GM18861 (cell line): ENCODE data around the gene ELK4.
A peak's percentile ranks its signal among the peaks of the same experiment; 100 is the strongest.

ENCODE experiments used
- ATAC-seq: cut with Tn5 transposase; IDR thresholded peaks from one replicate; pipeline ENCODE4 v1.9.1; 2021; ENCODE audit not compliant: unreplicated experiment

Gene ELK4

GRCh38 chr1:205631010-205631767, 622 bp downstream of the ELK4 start:
- ATAC-seq: peak; percentile 55

DNA sequence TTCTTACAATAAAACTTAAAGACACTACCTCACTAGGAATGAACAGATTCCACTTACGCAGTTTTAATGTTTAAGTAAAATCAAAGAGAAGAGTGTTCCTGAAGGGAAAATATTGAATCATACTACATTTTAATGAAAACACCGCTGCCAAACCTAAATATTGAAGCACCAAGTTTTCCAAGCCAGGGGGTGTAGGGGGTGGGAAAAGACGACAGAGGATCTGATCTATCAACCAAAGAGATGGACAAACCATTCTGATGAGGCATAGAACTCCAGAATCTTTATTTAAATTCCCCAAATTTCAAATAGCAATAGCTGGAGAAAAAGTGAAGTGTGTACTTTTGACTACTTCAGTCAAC, 1.2 kb downstream of the ELK4 start:
- ATAC-seq: no peak

DNA sequence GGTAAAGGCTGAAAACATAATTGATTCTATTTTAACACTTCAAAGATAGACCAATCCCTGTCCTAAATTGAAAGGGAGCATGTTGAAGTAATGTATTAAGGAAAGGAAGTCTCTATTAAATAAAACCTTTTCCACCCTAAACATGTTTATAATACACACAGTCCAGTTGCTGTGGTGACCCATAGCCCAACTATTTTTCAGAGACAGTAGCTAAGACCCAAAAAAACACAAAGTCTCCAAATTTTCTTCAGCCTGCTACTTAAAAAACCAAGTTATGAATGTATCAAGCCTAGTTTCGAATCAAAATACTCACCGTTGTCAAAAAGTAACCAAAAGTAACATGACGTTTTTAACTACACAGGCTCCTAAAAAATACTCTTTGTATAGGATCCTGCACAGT, 1.6 kb downstream of the ELK4 start:
- ATAC-seq: no peak

DNA sequence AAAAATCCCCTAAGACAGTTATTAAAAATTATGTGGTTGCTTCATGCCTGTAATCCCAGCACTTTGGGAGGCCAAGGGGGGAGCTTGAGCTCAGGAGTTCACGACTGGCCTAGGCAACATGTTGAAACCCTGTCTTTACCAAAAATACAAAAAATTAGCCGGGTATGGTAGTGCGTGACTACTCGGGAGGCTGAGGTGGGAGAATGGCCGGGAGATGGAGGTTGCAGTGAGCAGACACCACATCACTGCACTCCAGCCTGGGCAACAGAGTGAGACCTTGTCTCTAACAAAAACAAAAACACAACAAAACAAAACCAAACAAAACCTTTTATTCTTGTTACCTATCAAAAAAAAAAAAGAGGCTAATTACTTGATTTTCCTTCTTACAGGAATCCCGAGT, 2.1 kb downstream of the ELK4 start:
- ATAC-seq: no peak

- ATAC-seq: no peak
Observed at GRCh38 chr1:205627956-205628355, 3.9 kb downstream of the ELK4 start.

DNA sequence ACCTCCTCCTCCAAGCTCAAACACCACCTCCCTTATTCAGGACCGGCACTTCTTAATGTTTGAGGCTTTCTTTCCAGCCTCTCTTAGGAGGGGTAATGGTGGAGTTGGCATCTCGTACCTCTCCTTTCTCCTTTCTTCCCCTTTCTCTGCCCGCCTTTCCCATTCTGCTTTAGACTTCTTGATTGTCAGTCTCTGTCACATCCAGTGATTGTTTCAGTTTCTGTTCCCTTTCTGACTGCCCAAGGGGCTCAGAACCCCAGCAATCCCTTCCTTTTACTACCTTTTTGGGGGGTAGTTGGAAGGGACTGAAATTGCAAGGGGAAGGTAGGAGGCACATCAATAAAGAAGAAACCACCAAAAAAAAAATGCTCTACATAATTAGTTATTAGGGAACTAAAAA, 5.6 kb downstream of the ELK4 start:
- ATAC-seq: no peak

DNA sequence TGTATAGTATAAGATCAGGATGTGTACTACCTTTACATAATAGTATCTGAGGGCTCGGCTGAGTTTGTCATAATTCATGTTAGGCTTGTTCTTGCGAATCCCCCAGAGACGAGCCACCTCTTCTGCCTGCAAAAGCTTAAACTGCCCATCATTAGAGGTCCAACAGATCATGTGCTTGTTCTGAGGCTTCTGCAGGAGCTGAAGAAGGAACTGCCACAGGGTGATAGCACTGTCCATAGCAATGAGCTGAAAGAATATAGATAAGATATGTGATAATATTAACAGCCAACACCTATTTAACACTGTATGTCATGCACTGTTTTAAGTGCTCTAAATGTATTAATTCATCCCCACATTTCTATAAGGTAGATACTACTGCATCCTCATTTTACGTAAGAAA, 8.2 kb downstream of the ELK4 start:
- ATAC-seq: no peak

GRCh38 chr1:205620269-205620668, 11.5 kb downstream of the ELK4 start:
- no peak for ATAC-seq

GRCh38 chr1:205619376-205619775, 12.4 kb downstream of the ELK4 start:
- no peak for ATAC-seq

DNA sequence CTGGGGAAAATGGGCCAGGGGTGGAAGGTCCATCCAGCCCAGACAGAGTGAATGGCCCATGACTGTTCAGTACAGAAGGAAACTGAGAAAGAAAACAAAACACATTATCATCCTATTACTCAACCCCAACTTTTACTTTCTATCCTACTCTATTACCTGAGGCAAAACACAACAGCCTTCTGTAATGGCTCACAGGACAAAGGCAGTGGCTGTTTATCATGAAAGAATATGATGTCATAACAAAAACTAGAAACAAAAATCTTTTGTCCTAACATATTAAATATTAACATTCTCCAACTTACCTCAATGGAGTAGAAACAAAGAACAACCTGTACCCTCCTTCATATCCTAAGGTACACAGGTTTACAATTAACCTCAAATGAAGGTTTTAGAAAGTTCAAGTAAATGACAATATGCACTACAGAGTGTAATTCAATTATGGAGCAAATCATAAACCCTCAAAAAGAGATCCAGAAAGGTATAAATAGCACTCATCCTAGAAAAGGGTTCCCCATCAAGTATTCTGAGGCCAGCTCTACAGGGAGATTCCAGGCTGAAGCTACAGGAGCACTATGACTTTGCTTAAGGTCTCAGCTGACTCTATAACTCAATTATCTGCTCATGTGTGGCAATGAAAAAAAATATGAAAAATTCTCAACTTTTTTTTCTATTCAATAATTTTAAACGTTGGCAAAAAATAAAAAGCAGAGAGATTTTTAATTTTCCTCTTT, 15.1 kb downstream of the ELK4 start:
- peak; percentile 85 for ATAC-seq

DNA sequence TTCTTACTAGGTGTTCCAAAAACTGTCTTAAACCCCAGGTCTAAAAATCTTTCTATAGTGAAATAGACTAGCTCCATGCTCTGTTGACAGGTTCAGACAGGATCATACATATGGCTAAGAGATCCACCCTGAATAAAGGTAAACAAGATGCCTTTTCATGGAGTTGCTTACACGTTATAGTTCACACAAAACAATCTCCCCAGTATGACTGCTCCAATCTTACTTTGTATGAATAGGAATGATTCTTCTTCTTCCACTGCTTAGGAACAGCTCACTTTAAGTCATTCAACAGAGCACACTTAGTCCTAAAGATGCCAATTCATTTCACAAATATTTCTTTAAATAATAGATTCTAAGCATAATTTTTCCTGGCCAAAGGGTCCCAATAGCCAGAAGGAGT, 16.0 kb downstream of the ELK4 start:
- no peak for ATAC-seq

- ATAC-seq: no peak
Observed at GRCh38 chr1:205613854-205614412, 17.9 kb downstream of the ELK4 start.

DNA sequence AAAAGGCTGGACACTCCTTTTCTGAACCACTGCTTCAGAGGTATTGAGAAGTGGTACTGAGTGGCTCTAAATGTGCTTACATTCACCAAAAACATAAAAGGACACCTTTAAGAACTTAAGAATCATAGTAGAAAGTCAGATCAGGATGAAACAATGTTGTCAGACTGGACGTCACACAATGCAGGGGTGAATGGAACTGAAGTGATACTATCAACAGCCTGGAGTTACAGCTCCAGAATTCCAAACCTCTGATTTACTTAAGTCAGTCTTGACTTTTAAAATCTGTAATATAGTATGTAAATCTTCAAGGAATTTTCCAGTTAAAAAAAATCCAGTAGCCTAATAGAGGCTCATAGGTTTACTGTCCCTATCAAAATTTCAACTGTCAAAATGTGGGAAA, 19.3 kb downstream of the ELK4 start:
- ATAC-seq: no peak

GRCh38 chr1:205612104-205612503, 19.7 kb downstream of the ELK4 start:
- ATAC-seq: no peak

DNA sequence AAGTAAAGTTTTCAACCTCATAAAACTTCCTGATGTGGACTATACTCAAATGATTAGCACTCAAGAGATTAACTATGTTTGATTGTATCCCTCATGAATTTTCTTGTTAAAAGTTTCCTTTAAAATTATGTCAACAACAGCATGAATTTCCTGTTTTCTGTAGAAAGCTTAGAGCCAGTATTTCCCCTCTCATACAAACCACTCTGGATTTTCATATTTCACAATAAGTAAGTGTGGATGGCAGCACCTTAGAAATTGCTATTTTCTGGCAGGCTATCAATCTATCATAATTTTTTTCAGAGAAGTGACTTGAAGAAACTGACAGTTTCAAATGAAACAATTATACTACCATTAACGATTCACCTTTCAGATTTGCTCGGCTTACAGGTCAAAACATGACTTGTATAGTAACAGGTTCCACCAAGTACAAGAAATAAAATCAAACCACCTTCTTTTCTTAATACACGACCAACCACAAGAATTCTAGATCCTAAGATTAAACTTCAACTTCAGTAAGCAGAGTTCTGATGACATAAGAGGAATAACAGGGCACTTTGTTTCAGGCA, 20.8 kb downstream of the ELK4 start:
- ATAC-seq: no peak

DNA sequence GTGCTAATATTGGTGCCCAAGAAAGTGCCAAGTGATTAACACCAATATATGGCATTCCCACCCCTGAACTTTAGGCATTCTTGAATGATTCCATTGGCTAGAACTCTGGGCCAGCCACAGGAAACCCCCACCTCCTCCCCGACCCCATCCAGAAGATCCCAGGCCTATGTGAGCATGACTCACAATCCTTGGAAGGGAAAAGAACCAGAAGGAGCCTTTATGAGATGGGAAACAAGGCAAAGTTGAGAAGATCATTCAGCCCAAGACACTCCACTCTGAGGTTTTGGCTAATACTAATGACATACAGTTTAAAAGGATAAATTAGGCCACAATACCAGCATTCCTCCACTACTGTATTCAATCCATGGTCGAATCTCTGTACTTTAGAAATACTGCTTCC, 21.8 kb downstream of the ELK4 start:
- ATAC-seq: no peak

DNA sequence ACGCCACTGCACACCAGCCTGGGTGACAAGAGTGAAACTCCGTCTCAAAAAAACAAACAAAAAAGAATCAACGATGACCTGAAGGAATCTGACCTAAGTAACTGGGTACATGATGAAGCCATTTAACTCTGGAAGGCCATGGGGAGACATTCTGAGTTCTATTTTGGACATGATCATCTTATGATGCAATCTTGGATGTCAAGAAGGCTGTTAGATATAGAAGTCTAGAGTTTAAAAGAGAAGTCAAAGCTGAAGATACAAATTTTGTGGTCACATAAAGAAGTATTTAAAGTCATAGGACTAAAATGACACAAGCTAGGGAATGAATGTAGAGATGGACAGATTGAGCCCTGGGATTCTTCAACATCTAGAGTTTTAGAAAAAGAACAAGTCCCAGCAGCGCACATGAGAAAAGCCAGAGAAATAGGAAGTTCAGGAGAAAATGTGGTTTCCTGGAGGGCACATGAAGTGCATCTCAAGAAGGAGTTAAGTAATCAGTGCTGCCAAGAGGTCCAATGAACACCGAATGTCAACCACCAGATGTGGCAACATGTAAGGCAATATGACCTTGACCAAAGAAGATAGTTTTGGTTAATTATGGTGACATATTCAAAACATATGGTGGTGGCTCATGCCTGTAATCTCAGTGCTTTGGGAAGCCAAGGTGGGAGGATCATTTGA, 26.8 kb downstream of the ELK4 start:
- no peak for ATAC-seq

DNA sequence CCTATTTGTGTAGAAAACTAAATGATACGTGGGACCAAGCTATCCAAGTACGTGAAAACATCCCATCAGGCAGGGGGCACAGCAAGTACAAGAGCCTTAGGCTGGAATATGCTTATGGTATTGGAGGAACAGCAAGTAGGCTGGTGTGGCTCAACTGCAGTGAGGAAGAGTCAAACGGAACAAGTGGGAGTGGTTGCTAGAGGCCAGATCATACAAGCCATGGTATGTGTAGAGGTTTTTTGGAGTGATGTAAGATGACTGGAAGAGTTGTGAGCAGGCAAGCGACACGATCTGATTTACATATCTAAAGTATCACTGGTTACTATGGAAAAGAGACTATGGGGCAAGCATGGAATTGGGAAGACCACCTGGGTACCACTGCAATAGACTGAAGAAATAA, 27.8 kb downstream of the ELK4 start:
- no peak for ATAC-seq

DNA sequence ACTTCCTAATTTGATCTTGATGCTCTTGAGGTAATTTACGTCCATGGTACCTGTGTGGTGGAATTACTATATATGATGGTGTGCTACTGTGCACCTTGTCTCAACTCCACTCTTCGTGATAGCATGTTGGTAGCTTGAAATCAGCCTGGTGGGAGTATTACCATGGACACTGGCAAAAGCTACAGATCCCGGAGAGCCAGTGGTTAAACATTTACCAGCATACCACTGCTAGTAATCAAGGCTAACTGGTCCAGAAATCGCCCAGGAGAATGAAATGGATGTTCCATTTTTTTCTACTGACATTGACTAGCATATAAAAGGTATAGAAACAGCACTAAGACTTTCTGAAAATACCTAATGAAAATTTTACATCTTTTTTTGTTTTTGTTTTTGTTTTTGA, 30.6 kb downstream of the ELK4 start:
- ATAC-seq: no peak

DNA sequence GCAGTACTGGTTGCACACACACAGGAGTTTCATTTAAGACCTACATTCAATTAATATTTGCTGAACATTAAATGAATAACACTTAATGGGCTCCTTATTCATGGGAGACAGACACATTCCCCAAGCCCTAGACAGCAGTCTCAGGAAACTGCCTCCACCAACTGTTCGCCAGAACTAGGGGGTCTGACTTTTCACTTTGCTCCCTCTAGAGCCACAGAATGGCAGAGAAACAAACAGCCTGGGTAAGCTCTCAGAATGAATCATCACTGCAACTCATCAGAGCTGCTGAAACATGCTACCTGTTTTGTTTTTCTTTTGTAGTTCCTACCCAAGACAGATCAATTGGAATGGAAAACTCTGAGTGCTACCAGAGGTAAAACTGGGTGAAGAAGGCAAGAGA, 31.7 kb downstream of the ELK4 start:
- peak; percentile 49 for ATAC-seq

- ATAC-seq: no peak
Observed at GRCh38 chr1:205599669-205600042, 32.2 kb downstream of the ELK4 start.
